Right lung (tissue), 5 donors: ENCODE measurements around the gene MUC4. TPM values are rescaled to one million over a fixed set of nuclear protein-coding genes. Genes with fewer than 3 reads are reported as not detected.
"Not testable (repeated sequence)": the region's sequence is repeated elsewhere in the genome, so short reads cannot be mapped to it uniquely, and the experiment has no call there.

Experiments used
- DNase-seq, 2 donors: peaks; one replicate each; pipeline ENCODE4 v3.0.0-alpha.2; 2013
- polyA plus RNA-seq, 5 donors: library from polyadenylated mRNA; unstranded; fragments of 120-200 nt; gene quantifications; one replicate each; pipeline versions ENCODE4 v1.2.1 to v1.2.3, GENCODE V29; 2013; ENCODE audit warnings: inconsistent platforms in 1 of 5, low replicate concordance in 1 of 5; ENCODE audit not compliant: insufficient read length in 5 of 5, insufficient read depth in 1 of 5

MUC4 gene
- polyA plus RNA-seq, 5 donors: 0.18 to 1.2 (median 0.46) TPM

- DNase-seq: no peak
Measured at GRCh38 chr3:195790901-195791300, 20.8 kb downstream of the MUC4 start.

GRCh38 chr3:195788711-195789581 is 22.8 kb downstream of the MUC4 start:
- DNase-seq: no peak

GRCh38 chr3:195785781-195786405 is 25.8 kb downstream of the MUC4 start:
- not testable (repeated sequence) for DNase-seq

GRCh38 chr3:195784031-195784430 is 27.7 kb downstream of the MUC4 start:
- not testable (repeated sequence) for DNase-seq

- not testable (repeated sequence) for DNase-seq
Measured at GRCh38 chr3:195781236-195781635, 30.5 kb downstream of the MUC4 start.

GRCh38 chr3:195777975-195778374 is 33.8 kb downstream of the MUC4 start:
- DNase-seq: no peak

- no peak for DNase-seq
Measured at GRCh38 chr3:195774917-195775316, 36.8 kb downstream of the MUC4 start.

GRCh38 chr3:195773956-195774537 is 37.7 kb downstream of the MUC4 start:
- DNase-seq: no peak

GRCh38 chr3:195771646-195772300 is 40.0 kb downstream of the MUC4 start:
- no peak for DNase-seq

GRCh38 chr3:195770841-195771645 is 40.7 kb downstream of the MUC4 start:
- DNase-seq: not testable (repeated sequence)

- DNase-seq: no peak
Measured at GRCh38 chr3:195770081-195770840, 41.5 kb downstream of the MUC4 start.

GRCh38 chr3:195769551-195769950 is 42.2 kb downstream of the MUC4 start:
- DNase-seq: no peak

- DNase-seq: no peak
Measured at GRCh38 chr3:195768831-195769303, 42.9 kb downstream of the MUC4 start.

GRCh38 chr3:195768414-195768813 is 43.3 kb downstream of the MUC4 start:
- DNase-seq: no peak

- DNase-seq: no peak
Measured at GRCh38 chr3:195767792-195768191, 43.9 kb downstream of the MUC4 start.

- no peak for DNase-seq
Measured at GRCh38 chr3:195766671-195767070, 45.1 kb downstream of the MUC4 start.

GRCh38 chr3:195764961-195765706 is 46.6 kb downstream of the MUC4 start:
- DNase-seq: no peak

- no peak for DNase-seq
Measured at GRCh38 chr3:195763843-195764825, 47.6 kb downstream of the MUC4 start.
